UCSD-AML1 (cell line): ENCODE results near the gene TH.

Experiments
- DNase-seq: peaks from one replicate; lab custom pipeline; 2025; ENCODE audit not compliant: unreplicated experiment; lab: John Stamatoyannopoulos, UW

TH gene

DNA sequence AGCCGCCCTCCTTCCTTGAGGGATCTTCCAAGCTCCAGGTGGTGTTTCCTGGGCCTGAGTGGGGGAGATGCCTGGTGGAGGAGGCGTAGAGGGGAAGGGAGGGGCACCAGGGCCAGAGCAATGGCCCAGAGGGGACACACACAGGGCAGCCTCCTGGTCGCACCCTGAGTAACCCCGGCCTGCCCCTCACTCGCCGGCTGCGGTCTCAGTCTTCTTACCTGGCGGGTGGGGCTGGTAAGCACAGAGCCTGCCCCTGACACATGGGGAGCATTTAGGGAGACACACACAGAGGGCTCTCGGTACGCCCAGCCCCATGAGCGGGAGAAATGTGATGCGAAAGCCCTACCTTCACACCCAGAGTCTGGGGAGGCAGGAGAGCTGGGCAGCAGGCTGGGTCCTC is 56.3 kb downstream of the TH start:
- no peak for DNase-seq

DNA sequence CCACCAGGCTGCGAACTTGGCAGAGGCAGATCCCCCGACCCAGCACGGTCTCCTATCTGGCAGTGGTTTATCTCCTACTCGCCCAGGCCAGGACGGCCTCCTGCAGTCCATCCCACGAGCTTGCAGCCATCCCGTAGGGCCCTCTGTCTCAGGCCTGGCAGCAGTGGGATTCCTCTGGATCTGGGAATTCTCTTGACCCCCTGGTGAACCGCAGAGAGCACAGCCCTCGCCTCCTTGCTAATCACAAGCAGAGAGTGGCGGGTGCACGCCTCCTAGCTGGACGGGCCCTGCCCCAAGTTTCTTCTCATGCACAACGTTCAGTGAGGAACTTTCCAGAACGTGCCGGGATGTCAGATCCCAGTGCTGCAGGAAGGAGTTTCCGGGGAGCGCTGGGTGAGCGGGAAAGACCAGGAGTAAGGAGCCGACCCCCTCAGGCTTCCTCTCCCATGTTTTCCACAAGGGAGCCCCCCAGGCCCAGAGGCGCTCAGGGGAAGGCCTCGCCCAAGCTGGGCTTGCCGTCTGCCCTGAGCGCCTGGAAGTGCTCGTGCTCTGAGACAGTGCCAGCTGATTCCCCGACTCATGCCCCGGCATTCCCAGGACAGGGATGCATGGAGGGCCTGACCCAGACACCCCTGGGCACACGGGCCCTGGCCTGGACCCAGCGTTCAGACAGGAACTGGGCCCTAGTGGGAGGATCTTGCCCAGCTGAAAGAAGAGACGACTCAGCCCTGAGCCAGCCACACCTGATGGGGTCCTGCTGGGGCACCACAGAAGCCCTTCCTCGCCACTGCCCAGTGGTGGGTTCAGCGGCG is 57.0 kb downstream of the TH start:
- DNase-seq, result no peak
